GM10847 (cell line): ENCODE results near the gene TCF4.

ENCODE experiments used
- POLR2A ChIP-seq: IDR thresholded peaks from 2 replicates; pipeline ENCODE4 v1.6.1; 2011; ENCODE audit not compliant: insufficient read length; ENCODE audit errors: extremely low read depth

The TCF4 gene

GRCh38 chr18:55253814-55254213 is 334.2 kb downstream of the TCF4 start:
- TF ChIP-seq POLR2A, result no peak

- TF ChIP-seq POLR2A, result no peak
Observed at GRCh38 chr18:55252901-55253300, 335.1 kb downstream of the TCF4 start.

DNA sequence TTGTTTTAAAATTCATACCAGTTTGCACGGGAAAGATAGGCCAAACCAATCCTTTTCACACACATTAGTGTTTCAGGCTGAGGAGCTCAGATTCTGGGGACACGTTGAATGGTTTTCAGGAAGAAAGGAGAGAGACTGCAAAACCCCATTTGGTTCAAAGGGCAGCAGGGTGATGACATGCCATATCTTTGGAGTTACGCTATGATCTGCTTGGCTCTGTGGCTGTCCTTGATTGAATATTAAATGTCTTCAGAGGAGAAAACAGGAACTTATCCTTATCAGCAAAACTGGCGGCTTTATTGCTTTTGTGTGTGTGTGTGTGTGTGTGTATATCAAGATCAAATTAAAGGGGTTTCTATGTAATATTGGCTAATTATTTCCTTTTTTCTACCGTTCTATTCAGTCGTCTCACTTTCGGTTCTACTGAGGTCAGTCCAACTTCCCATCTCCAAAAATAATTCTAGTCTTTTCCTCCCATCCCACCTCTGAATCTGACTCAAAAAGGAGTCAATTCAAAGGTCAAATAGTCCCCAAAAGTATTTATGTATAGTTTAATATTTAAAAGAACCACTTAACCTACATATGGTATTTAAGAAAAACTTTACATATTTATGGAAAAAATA is 335.8 kb downstream of the TCF4 start:
- no peak for TF ChIP-seq POLR2A

DNA sequence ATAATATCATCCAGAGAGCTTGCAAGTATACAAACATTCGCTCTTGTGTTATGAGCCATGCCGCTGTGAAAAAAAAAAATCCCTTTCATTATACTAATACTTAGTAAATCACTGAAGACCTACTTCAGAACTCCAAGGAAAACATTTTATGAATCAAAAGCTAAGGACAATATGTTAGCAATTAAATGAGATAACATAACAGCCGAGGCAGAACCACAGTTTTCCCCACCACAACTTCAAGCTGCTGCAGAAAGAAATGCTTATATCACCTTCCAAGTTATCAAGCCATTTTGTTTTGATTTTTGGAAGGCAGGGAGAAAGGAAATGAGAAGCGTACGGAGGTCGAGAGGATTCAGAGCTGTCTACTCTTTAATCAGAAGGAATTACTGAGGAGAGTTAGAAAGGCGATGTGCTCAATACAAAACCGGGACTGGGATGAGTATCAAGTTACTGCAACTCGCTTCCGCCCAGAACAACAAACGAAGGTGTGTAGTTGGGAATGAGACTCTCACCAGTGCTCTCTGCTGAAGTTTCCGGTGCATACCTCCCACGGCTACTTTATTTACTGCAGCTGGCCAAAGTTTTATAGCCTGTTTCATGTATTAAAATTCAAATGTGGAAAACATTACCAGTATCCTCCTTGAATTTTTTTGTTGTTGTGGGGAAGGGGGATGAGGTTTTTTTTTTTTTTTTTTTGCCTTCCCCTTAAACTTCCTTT is 336.6 kb downstream of the TCF4 start:
- no peak for TF ChIP-seq POLR2A

DNA sequence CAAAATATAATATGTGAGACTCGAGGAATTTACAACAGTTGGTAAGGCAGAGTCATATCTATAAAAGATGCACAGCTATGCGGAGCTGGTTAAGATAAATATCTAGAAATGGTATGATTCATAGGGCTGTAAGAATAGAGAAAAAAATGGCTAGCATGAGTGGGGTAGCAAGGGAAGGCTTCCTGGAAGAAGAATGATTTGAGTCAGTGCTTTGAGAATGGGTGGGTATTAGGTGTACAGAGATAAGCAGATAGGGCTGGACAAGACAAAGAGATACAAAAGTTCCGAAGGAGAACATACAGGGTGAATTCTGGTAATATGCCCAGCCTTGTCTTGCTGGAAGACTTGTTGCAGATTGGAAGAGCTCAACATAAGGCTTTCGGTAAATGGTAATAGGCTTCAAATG is 337.2 kb downstream of the TCF4 start:
- no peak for TF ChIP-seq POLR2A

DNA sequence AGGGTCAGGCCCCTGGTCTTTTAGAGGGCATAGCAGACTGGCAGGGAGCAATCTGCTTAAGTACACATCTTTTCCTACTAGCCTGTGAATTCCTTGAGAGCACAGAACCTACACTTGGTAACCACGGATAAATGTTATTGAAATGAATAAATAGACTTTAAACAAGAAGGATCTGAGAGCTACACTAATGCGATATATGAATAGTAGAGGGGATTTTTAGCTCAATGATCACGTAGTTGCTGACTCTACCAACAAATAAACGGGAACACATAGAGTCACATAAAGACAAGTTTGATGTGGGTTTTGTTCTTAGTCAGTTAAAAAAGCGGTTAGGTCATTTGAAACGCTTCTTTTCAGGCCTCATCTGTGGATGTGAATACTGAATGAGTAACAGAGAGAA is 338.4 kb downstream of the TCF4 start:
- TF ChIP-seq POLR2A, result no peak

DNA sequence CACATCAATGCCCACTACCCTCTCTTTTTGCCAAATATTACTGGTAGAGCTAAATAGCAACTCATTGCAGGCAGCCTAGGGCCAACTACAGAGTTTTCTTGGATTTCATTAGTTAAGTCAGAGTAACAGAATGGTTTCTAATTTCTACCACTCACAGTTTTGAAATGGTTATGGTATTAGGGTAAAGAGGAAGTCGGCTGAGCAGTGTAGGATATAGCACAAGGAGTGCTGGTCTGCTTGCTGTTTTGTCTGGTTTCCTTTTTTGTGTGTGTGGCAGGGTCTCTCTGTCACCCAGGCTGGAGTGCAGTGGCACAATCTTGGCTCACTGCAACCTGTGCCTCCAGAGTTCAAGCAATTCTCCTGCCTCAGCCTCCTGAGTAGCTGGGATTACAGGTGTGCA is 339.5 kb downstream of the TCF4 start:
- TF ChIP-seq POLR2A, result no peak

DNA sequence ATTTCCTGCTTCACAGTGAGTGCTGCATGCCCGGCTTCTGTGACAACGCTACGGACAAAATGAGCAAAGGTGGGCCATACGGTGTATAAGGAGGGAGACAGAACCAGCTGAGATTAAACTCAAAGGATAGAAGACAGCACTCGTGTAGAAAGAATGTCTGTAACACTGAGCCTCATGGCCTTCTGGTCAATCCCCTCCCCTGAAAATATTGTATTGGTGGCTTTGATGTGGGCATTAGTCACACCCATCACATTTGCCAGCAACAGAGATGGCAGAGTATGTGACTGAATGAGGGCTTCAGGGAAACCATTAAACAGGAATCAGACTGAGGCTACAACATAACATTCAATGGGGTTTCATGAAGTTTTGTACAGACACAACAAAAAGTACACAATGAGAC is 341.0 kb downstream of the TCF4 start:
- TF ChIP-seq POLR2A, result no peak

DNA sequence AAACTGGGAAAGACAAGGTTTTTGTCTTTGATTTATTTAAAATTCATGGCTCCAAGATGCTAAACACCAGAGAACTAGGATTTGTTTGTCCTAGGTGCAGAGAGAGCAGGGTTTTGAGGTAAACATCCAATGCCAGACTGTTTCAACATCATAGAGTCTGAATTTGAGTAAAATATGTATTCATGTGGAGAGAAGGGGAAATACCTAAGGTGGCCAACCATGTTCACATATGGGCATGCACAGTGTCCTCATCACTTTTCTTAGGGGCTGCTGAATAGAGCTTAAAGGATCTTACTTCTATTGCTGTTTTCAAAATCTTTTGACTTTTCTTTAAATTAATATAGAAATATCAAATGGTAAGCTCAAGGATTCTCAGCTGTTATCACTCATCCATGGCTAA is 341.7 kb downstream of the TCF4 start:
- TF ChIP-seq POLR2A, result no peak

DNA sequence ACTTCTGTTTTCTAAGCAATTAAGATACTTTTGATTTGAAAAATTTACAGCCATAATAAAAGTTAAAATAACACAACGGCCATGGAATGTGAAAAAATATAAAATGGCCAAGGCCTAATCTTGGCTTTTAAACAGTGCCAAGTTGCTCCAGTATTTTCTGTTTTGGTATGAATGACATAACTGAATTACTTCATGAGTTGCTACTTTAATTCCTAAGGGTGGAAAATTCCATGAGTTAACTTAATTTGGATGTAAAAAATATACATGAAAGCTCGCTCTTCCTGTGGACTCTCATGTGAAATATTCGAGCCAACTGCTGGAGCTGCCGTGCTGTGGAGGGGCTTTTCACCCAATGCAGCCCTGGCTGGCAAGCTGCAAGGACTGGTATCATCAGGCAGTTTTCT is 342.8 kb downstream of the TCF4 start:
- no peak for TF ChIP-seq POLR2A

DNA sequence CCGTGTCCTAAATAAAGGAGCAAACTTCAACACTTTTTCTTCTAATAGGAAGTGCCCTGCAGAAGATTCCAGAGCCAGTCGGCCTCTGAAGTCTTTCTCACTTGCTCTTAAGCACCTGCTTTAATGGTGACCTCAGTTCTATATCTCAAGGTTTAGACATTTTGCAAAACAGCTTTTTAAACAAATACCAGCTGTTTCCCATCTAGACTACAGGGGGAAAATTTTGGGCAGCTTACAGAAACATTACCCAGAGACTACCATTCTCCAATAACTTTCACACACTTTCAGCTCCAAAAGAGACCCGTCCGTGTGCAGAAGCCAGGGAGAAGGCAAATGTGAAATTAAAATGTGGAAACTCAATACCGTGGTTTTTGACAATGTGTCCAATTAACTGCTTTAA is 343.4 kb downstream of the TCF4 start:
- no peak for TF ChIP-seq POLR2A

- no peak for TF ChIP-seq POLR2A
Observed at GRCh38 chr18:55243857-55244256, 344.1 kb downstream of the TCF4 start.

GRCh38 chr18:55243255-55243654 is 344.7 kb downstream of the TCF4 start:
- no peak for TF ChIP-seq POLR2A

GRCh38 chr18:55240978-55241377 is 347.0 kb downstream of the TCF4 start:
- no peak for TF ChIP-seq POLR2A

DNA sequence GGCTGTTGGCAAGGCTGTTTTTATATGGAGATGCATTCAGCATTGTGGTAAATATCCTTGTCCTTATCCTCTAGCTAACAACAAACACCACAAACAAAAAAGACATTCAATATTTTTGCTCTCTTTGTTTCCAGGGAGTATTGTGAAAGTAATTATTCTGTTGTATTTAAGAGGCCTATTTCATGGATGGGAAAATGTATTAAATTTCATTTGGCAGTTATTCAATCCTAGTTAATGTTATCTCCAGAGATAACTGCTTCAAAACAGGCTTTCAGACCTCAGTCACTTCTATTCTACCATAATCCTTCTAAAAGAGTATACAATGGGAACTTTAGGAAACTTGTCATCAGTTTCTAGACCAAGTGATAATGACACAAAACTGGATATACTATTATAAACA is 348.3 kb downstream of the TCF4 start:
- no peak for TF ChIP-seq POLR2A

- no peak for TF ChIP-seq POLR2A
Observed at GRCh38 chr18:55237660-55238059, 350.3 kb downstream of the TCF4 start.
